GM10248 (cell line): ENCODE results near the gene PREPL.
"Not testable (repeated sequence)": the region's sequence is repeated elsewhere in the genome, so short reads cannot be mapped to it uniquely, and the experiment has no call there.

Experiments
- CTCF ChIA-PET: fragments of 300-600 bp; sonication (Branson Sonifier 250); formaldehyde crosslinking; extraction: SDS; loops from one replicate; lab custom pipeline; 2021; ENCODE audit warnings: antibody characterized with exemption; lab: Yijun Ruan, JAX
- POLR2A ChIA-PET: fragments of 350-650 bp; sonication (Branson Sonifier 250); formaldehyde crosslinking; extraction: SDS; loops from one replicate; lab custom pipeline; 2020; ENCODE audit warnings: antibody characterized with exemption; lab: Yijun Ruan, JAX
- DNase-seq: peaks from one replicate; pipeline ENCODE4 v3.0.0; 2012; ENCODE audit errors: extremely low spot score
- CTCF ChIP-seq: IDR thresholded peaks from 2 replicates; pipeline ENCODE4 v1.5.1; 2012; ENCODE audit warnings: mild to moderate bottlenecking, low read depth; ENCODE audit errors: extremely low read depth, missing control alignments, control extremely low read depth

Gene PREPL

GRCh38 chr2:44310287-44310686, 51.0 kb downstream of the PREPL start:
- DNase-seq, result no peak
- TF ChIP-seq CTCF, result no peak
- ChIA-PET POLR2A (no interaction called here), CTCF (interaction anchor here (1.1 kb wide), 1 partner anchor 10 kb away, joined by 3 read pairs; no protein-coding TSS in a partner anchor)

GRCh38 chr2:44305882-44306281, 55.4 kb downstream of the PREPL start:
- POLR2A ChIA-PET, result no interaction called here
- CTCF ChIA-PET, result interaction anchor here (0.6 kb wide), 1 partner anchor 831 kb away, joined by 3 read pairs; no protein-coding TSS in a partner anchor
- no peak for DNase-seq

GRCh38 chr2:44304258-44304657, 57.0 kb downstream of the PREPL start:
- CTCF ChIA-PET, result interaction anchor here (1.9 kb wide), 1 partner anchor 175 kb away, joined by 5 read pairs; no protein-coding TSS in a partner anchor
- no peak for TF ChIP-seq CTCF
- POLR2A ChIA-PET, result no interaction called here
- no peak for DNase-seq

More at GRCh38 chr2:44305882-44306281, 55.4 kb downstream of the PREPL start:
- TF ChIP-seq CTCF, result no peak

GRCh38 chr2:44303766-44304165, 57.5 kb downstream of the PREPL start:
- CTCF ChIA-PET, result interaction anchor here (1.9 kb wide), 1 partner anchor 176 kb away, joined by 5 read pairs; no protein-coding TSS in a partner anchor
- POLR2A ChIA-PET, DNase-seq: not testable (repeated sequence)

GRCh38 chr2:44301111-44301510, 60.2 kb downstream of the PREPL start:
- POLR2A ChIA-PET, result no interaction called here

GRCh38 chr2:44299635-44300034, 61.7 kb downstream of the PREPL start:
- CTCF ChIA-PET, result no interaction called here
- POLR2A ChIA-PET, result no interaction called here
- no peak for TF ChIP-seq CTCF
- no peak for DNase-seq

More at GRCh38 chr2:44301111-44301510, 60.2 kb downstream of the PREPL start:
- CTCF ChIA-PET, result interaction anchor here (1.4 to 2.1 kb wide), 4 partner anchors 11 to 29 kb away, joined by 4 to 6 read pairs (median 4); no protein-coding TSS in a partner anchor
- DNase-seq, result no peak
- TF ChIP-seq CTCF, result no peak

- no peak for DNase-seq
- CTCF ChIA-PET, result interaction anchor here (1.3 kb wide), 2 partner anchors 253 to 657 kb away, joined by 3 read pairs; no protein-coding TSS in a partner anchor
- TF ChIP-seq CTCF, result no peak
- POLR2A ChIA-PET, result no interaction called here
These were observed 63.9 kb downstream of the PREPL start for GRCh38 chr2:44297431-44297830.
